ENCODE data around the gene KCNT1.

Gene KCNT1

DNA sequence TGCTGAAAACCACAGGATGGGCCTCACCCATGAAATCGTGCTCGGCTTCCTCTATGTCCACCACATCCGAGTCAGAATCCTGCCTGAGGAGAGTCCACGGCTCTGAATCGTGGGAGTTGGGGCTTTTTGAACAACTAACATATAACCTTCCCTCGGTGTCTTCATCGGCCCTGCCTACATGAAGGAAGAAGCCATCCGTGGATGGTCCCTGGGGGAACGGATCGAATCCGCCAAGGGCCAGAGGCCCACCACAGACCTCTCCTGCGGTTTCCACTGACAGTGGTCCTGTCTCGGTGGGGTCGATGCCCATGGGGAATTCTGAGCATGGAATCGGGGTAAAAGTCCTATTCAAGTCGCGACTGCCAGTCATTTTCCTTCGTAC lies 120.4 kb downstream of the KCNT1 start:
- DNase-seq (ENCODE audit: low read depth), result no peak

GRCh38 chr9:135823036-135823435 lies 121.1 kb downstream of the KCNT1 start:
- no peak for DNase-seq (ENCODE audit: low read depth)

DNA sequence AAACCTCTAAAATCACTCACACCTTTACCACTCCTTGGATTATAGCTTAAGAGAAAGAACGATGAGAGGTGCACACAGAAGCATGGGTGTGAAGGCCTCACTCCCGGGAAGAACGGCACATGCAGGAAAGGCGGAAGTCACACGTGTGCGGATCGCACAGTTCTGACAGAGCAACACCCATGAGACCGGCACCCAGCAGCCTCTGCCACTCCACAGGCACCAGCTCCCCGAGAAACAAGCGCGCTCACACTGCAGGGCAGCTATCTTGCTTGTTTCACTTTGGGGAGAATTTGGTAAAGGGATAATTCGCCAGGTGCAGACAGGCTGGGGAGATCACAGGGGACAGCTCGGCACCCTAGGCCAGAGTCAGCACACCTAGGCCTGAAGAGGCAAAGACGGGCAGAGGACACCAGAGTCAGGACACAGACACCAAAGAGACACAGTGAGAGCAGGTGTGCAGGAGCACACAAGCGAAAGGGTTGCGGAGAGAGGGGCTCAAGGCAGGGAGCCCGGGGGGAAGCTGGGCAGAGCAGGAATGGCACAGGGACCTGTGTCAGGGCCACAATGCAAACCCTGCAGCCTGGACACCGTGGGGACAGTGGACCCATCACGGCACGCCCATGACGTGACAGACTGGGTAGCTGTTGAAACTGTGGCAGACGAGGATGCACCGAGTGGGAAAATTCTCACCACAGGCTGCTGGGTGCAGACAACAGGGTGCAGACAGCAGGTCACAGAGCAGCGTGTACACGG lies 123.6 kb downstream of the KCNT1 start:
- no peak for DNase-seq (ENCODE audit: low read depth)

DNA sequence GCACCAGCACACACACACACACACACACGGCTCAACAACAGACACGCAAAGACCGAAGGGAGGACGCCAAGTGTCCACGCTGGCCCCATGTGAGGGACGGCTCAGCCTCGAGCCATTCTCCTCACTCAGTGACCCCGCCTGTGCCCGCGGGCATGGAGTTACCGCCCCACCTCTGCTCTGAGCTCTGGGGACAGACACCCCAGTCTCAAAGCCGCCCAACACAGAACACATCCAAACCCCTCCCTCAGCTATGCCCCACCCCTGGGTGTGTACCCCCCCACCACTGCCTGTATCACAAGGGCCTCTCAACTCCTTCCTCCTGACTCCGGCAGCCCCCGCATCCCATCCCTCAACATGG lies 124.2 kb downstream of the KCNT1 start:
- DNase-seq (ENCODE audit: low read depth), result no peak

DNA sequence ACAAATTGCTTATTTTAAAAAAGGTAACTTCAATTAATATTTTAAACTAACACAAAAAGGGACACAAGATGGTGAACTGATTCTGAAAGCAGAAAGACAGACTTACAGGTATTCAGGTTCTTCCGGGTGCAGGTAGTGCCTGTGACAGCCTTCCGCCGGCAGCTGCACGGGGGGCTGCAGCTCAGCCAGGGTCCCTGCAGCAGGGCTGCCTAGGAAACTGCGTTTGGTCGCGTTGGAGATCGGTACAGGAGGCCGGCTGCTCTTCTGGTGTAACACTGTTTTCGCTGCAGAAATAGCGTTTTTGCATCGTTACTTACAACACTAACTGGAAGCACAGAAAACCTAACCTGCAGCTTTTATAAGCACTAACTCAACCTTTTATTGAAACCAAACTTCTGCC lies 125.3 kb downstream of the KCNT1 start:
- no peak for DNase-seq (ENCODE audit: low read depth)

GRCh38 chr9:135827866-135828580 lies 126.0 kb downstream of the KCNT1 start:
- DNase-seq (ENCODE audit: low read depth), result no peak

DNA sequence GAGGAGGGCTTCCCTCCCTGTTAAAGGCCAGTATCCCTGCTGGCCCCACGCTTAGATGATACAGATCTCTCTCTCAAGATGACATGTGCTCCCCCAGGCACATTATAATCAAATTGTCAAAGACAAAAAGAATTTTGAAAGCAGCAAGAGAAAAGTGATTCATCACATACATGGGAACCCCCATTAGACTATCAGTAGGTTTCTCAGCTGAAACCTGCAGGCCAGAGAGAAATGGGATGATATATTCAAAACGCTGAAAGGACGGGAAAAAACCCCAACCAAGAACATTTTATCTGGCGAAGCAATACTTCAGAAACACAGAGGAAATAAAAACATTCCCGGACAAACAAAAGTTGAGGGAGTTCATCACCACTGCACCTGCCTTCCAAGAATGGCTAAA lies 126.7 kb downstream of the KCNT1 start:
- no peak for DNase-seq (ENCODE audit: low read depth)

GRCh38 chr9:135830496-135830895 lies 128.5 kb downstream of the KCNT1 start:
- no peak for DNase-seq (ENCODE audit: low read depth)

- DNase-seq (ENCODE audit: low read depth), result no peak
Measured at GRCh38 chr9:135833864-135834263, 131.9 kb downstream of the KCNT1 start.

DNA sequence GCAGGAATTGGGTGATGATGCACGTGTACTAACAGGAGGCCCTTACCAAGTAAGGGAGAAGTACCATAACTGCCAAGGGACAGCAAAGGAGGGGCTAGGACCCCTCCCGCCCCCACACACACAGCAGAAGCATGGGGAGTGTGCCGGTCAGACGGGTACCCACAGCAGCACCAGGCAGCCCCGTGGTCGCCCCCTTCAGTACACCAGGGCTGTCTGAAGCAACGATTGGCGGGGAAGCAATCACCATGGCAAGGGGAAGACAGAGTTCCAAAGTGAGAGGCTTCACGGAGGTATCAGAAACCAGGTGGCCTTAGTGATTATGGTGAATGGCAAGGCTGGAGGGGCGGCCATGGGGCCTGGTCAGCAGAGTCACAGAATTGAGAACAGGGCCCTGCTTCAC lies 133.1 kb downstream of the KCNT1 start:
- no peak for DNase-seq (ENCODE audit: low read depth)

GRCh38 chr9:135839516-135839915 lies 137.5 kb downstream of the KCNT1 start:
- DNase-seq (ENCODE audit: low read depth), result no peak

GRCh38 chr9:135840107-135840506 lies 138.1 kb downstream of the KCNT1 start:
- DNase-seq (ENCODE audit: low read depth), result no peak

DNA sequence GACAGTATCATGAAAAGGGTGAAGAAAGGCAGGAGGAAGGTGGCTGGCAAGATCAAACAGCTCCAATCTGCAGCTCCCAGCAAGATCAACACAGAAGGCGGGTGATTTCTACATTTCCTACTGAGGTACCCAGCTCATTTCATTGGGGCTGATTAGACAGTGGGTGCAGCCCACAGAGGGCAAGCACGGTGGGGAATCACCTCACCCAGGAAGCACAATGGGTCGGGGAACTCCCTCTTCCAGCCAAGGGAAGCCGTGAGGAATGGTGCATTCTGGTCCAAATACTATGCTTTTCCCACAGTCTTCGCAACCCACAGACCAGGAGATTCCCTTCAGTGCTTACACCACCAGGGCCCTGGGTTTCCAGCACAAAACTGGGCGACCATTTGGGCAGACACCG lies 138.6 kb downstream of the KCNT1 start:
- no peak for DNase-seq (ENCODE audit: low read depth)

Data from ELR (cell line).